ENCODE results near the gene C19orf73.

Gene C19orf73

DNA sequence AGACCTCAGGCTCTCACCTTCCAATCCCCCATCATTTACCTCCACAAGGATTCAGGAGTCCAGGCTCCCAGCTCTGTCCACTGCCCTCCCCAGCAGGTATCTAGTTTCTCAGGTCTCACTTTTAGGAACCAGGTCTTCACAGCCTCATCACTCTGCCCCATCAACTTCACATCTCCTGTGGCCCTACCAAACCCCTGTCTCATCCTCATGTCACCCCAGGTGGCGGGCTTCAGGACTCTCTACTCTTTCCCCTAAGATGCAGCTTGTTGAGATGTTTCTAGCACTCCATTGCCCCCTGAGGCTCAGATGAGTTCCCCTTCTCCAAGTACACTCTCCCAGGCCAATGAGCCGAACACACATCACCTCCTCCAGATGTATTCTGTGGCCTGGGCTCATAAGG is 1.9 kb upstream of the C19orf73 start:
- TF ChIP-seq, protein P1, sequence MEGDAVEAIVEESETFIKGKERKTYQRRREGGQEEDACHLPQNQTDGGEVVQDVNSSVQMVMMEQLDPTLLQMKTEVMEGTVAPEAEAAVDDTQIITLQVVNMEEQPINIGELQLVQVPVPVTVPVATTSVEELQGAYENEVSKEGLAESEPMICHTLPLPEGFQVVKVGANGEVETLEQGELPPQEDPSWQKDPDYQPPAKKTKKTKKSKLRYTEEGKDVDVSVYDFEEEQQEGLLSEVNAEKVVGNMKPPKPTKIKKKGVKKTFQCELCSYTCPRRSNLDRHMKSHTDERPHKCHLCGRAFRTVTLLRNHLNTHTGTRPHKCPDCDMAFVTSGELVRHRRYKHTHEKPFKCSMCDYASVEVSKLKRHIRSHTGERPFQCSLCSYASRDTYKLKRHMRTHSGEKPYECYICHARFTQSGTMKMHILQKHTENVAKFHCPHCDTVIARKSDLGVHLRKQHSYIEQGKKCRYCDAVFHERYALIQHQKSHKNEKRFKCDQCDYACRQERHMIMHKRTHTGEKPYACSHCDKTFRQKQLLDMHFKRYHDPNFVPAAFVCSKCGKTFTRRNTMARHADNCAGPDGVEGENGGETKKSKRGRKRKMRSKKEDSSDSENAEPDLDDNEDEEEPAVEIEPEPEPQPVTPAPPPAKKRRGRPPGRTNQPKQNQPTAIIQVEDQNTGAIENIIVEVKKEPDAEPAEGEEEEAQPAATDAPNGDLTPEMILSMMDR (IDR thresholded peaks at IDR 0.05; ENCODE audit: low read depth, low read length), result no peak

DNA sequence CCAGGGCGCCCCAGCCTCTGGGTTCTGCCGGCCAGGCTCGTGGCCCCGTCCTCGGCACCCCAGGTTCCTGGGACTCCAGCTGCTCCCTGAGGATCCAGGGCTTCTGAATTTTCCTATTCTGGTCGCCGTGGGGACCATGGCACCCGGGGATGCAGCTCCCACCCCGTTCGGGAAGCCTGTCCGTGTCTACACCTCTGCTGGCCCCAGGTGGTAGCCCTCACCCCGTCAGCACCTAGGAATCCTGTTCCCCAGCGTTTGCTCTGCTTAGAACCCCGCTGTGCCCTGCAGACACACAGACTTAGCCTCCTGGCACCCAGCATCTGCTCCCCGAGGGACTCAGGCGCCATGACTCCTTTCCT is 1.4 kb upstream of the C19orf73 start:
- no peak overlapping the region for H3K27ac ChIP-seq
- H3K4me3 ChIP-seq (ENCODE audit: low read depth, low read length), result peak overlapping the region; percentile 70
- TF ChIP-seq, protein P1 (IDR thresholded peaks at IDR 0.05; ENCODE audit: low read depth, low read length), result no peak
- H3K9me3 ChIP-seq (ENCODE audit: severe bottlenecking), result no peaks in the 10 kb centered on the region
- no peaks in the 10 kb centered on the region for H3K27me3 ChIP-seq (ENCODE audit: insufficient read depth, low read depth, severe bottlenecking)
- no peak for DNase-seq
- peaks cover 7% of the 10 kb centered on the region for H3K36me3 ChIP-seq

More for the DNA sequence above, 1.9 kb upstream of the C19orf73 start:
- no peak for DNase-seq
- H3K4me3 ChIP-seq (ENCODE audit: low read depth, low read length), result no peak overlapping the region
- H3K36me3 ChIP-seq, result peaks cover 7% of the 10 kb centered on the region
- no peaks in the 10 kb centered on the region for H3K27me3 ChIP-seq (ENCODE audit: insufficient read depth, low read depth, severe bottlenecking)
- H3K27ac ChIP-seq, result no peak overlapping the region
- no peaks in the 10 kb centered on the region for H3K9me3 ChIP-seq (ENCODE audit: severe bottlenecking)

DNA sequence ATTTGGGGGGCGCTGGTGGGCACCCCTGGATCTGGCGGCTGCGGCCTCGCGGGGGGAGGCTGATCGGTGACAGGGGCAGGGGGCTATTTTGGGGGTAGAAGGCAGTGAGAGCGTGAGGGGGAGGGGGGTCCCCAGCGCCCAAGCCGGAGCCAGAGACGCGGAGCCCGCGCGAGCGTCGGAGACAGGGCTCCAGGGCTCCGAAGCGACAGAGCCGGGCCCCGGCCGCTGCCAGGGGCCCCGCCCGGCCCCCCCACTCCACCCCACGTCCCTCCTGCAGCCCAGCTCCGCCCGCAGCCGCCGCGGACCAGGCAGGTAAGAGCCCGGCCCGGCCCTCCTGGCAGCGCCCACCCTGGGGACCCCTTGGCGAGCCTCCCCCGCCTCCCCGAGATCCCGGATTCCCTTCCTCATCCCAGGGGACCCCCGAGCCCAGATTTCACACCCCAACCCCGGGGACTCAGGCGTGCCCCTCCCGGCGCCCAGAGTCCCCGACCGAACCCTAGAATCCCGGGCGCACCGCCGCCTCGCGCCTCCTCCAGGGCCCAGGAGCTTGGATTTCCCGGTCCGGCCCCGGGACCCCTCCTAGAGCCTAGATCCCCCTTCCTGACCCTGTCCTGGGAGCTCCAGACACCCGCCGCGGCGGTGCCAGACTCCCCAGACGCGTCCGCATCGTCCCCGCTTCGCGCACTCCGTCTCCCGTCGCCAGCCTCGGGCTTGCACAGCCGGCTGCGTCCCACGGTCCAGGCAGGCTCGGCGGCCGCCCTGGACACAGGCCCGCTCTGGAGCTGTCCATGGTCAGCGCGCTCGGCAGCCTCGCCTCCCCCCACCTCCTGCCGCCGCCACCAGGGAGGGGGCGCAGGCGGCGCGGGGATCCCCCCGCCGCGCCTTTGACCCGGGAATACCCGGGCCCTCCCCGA is 725 bp upstream of the C19orf73 start, which contains the start of gene PPFIA3:
TSS of gene PPFIA3 (plus strand) at position 134 of the 914 bp plus-strand sequence. CDS start 8,330 bp downstream, outside the sequence.
- H3K27me3 ChIP-seq (ENCODE audit: insufficient read depth, low read depth, severe bottlenecking), result no peaks in the 10 kb centered on the region
- TF ChIP-seq, protein P1 (IDR thresholded peaks at IDR 0.05; ENCODE audit: low read depth, low read length), result no peak
- DNase-seq, result no peak
- H3K36me3 ChIP-seq, result peaks cover 7% of the 10 kb centered on the region
- peak within 1 kb of the TSS; percentile 70 for H3K4me3 ChIP-seq (ENCODE audit: low read depth, low read length)
- no peaks in the 10 kb centered on the region for H3K9me3 ChIP-seq (ENCODE audit: severe bottlenecking)
- peak within 1 kb of the TSS; percentile 100 for H3K27ac ChIP-seq

DNA sequence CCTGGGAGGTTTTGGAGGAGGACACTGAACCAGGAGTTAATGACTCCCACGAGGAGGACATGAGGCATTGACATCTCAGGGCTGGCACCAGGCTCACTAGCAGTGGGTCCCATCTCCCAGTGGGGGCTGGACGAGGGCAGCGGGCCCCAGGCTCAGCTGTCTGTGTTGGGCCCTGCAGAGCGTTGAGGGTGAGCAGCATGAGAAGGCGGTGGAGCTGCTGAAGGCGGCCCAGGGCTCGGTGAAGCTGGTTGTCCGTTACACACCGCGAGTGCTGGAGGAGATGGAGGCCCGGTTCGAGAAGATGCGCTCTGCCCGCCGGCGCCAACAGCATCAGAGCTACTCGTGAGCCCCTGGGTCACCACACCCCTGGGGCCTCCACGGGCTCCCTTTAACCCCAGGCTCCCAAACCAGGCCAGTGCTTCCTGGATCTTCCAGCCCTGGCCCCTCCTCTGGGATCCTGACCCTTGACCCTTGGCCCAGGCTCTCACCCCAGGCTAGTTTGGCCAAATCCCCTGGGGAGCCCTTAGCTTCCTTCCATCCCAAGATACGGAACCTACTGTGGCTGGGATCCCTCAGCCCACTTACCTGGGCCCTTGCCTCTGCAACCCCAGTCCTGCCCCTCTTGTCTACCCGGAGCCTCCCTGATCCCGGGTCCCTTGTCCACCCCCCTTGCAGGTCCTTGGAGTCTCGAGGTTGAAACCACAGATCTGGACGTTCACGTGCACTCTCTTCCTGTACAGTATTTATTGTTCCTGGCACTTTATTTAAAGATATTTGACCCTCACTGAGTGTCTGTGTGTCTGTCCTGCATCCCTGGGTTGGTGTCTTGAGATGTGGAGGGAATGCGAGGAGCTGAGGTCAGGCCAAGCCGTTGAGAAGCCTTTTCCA is 1.0 kb downstream of the C19orf73 start:
- TF ChIP-seq, protein P1 (IDR thresholded peaks at IDR 0.05; ENCODE audit: low read depth, low read length), result no peak
- H3K27me3 ChIP-seq (ENCODE audit: insufficient read depth, low read depth, severe bottlenecking), result no peaks in the 10 kb centered on the region
- peak overlapping the region; percentile 100 for H3K27ac ChIP-seq
- DNase-seq, result no peak
- peak overlapping the region; percentile 70 for H3K4me3 ChIP-seq (ENCODE audit: low read depth, low read length)
- H3K9me3 ChIP-seq (ENCODE audit: severe bottlenecking), result no peaks in the 10 kb centered on the region
- peaks cover 7% of the 10 kb centered on the region for H3K36me3 ChIP-seq

DNA sequence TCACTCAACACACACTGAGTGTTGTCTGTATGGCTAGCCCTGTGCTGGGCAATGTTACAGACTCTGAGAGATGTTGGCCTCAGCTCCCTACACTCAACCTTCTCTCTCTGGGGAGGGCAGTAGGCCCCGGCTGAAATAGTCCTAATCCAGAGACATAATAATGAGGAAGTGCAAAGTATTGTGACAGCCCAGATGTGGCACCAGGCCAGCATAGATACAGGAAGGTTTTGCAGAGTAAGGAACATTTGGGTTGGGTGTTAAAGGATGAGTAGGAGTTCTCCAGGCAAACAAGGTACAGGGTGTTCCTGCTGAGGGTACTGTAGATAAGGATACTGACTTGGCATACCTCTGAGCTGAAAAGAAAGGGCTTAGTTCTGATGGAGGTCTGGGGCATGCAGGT is 2.4 kb downstream of the C19orf73 start:
- Histone ChIP-seq H3K27me3 (ENCODE audit: insufficient read depth, low read depth, severe bottlenecking) (no peaks in the 10 kb centered on the region), H3K36me3 (peaks cover 7% of the 10 kb centered on the region), H3K9me3 (ENCODE audit: severe bottlenecking) (no peaks in the 10 kb centered on the region), H3K27ac (no peak overlapping the region), H3K4me3 (ENCODE audit: low read depth, low read length) (no peak overlapping the region)
- TF ChIP-seq, protein P1 (IDR thresholded peaks at IDR 0.05; ENCODE audit: low read depth, low read length), result no peak
- no peak for DNase-seq
